Measurements from ENCODE around the gene C2CD2.

DNA sequence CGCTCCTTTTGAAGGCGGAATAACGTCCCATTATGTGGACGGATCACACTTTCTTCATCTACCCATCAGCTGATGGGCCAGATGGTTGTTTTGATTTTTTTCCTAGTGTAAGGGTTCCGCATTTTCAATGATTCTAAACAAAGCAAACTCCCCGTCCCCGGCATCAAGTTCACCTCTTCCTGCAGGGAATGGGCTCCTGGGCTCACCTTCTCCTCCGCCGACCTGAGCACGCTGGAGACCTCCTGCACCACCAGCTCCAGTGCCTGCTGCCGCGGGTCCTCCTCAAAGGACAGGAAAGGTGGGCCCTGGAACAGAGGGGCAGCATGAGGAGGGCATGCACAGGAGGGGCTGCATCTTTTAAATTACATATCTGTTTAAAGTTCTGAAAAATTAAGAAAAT lies 11.9 kb downstream of the C2CD2 start:
- TF ChIP-seq EP300 (IDR thresholded peaks at IDR 0.05) (no peak), POLR2A (IDR thresholded peaks at IDR 0.05) (no peak)

Data from suprapubic skin (tissue), 2 donors.